ENCODE measurements around the gene ZNF70.

DNA sequence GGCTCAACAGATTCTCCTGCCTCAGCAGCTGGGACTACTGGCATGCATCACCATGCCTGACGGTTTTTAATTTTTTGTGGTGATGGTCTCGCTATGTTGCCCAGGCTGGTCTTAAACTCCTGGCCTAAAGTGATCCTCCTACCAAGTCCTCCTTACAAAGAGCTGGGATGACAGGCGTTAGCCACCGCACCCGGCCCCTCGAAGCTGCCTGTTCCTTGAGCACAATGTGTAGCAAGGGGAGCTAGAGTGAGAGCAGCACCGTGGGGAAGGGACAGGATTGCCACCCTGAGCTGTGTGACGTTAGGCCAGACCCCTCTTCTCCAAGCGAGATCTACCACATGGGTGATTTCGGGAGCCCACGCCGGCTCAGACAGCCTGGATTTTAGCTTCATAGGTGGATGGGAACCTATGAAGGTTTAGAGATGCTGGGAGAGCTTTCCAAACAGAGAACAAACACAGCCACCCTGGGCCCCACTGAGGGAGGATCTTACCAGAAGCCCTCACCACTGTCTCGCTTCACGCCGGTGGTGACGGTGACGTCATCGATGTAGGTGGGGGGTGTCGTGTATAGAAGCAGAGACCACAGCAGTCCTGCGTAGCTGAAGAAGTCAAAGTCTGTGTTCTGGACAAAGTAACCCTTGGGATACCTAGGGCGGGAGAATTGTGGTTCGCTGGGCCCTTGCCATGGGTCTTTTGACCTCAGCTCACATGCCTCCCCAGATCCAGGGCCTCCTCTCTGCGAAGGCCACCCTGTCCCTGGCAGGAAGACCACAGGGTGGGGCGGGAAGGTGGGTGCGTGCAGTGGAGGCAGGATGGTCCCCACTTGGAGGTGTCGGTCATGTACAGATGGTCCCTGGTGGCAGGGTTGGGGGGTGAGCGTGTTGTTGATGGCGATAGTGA, 37.0 kb downstream of the ZNF70 start:
- TF ChIP-seq ZNF746 (CRISPR knock-in tag; IDR thresholded peaks at IDR 0.05) = no peak
- no peak for TF ChIP-seq RAD21 (CRISPR knock-in tag; IDR thresholded peaks at IDR 0.05)
- no peak for TF ChIP-seq CTCF (CRISPR knock-in tag; IDR thresholded peaks at IDR 0.05)
- no peak for TF ChIP-seq CEBPZ (IDR thresholded peaks at IDR 0.05; ENCODE audit: low read length)
- no peak for TF ChIP-seq ZNF160 (CRISPR knock-in tag; IDR thresholded peaks at IDR 0.05)
- no peak for TF ChIP-seq EP300 (IDR thresholded peaks at IDR 0.05; ENCODE audit: low read depth in 2 of 2, low read length in 2 of 2)
- no peak for TF ChIP-seq EP300 (CRISPR knock-in tag; IDR thresholded peaks at IDR 0.05; ENCODE audit: borderline replicate concordance)
- no peak for TF ChIP-seq JUN (CRISPR knock-in tag; IDR thresholded peaks at IDR 0.05)
- no peak for TF ChIP-seq IRF1 (CRISPR knock-in tag; IDR thresholded peaks at IDR 0.05; ENCODE audit: low read depth)
- TF ChIP-seq USF2 (IDR thresholded peaks at IDR 0.05; ENCODE audit: low read depth, low read length) = no peak
- no peak for TF ChIP-seq USF2 (CRISPR knock-in tag; IDR thresholded peaks at IDR 0.05; ENCODE audit: borderline replicate concordance)
